DMS 273 (cell line): Measurements from ENCODE around the gene PIGA.
"Not testable (repeated sequence)": the region's sequence is repeated elsewhere in the genome, so short reads cannot be mapped to it uniquely, and the experiment has no call there.

ENCODE experiments used
- DNase-seq: peaks from one replicate; lab custom pipeline; 2025; ENCODE audit not compliant: unreplicated experiment; lab: John Stamatoyannopoulos, UW

PIGA gene

GRCh38 chrX:15322072-15322471, 13.3 kb downstream of the PIGA start:
- no peak for DNase-seq

GRCh38 chrX:15321447-15321846, 13.9 kb downstream of the PIGA start:
- DNase-seq, result no peak

- no peak for DNase-seq
Measured at GRCh38 chrX:15320297-15320696, 15.0 kb downstream of the PIGA start.

GRCh38 chrX:15319075-15319474, 16.2 kb downstream of the PIGA start:
- no peak for DNase-seq

- no peak for DNase-seq
Measured at GRCh38 chrX:15315509-15315908, 19.8 kb downstream of the PIGA start, which contains the start of gene ASB11. ASB11 (minus strand) TSS chrX:15315640; CDS start chrX:15315605, 35 bp downstream.

GRCh38 chrX:15314472-15314871, 20.9 kb downstream of the PIGA start:
- no peak for DNase-seq

GRCh38 chrX:15311119-15311518, 24.2 kb downstream of the PIGA start:
- no peak for DNase-seq

GRCh38 chrX:15310117-15310516, 25.2 kb downstream of the PIGA start:
- DNase-seq, result peak; percentile 52

- DNase-seq, result not testable (repeated sequence)
Measured at GRCh38 chrX:15305899-15306298, 29.4 kb downstream of the PIGA start.

- DNase-seq, result no peak
Measured at GRCh38 chrX:15301924-15302323, 33.4 kb downstream of the PIGA start.

- peak; percentile 42 for DNase-seq
Measured at GRCh38 chrX:15299941-15300851, 35.1 kb downstream of the PIGA start.

- no peak for DNase-seq
Measured at GRCh38 chrX:15298780-15299179, 36.5 kb downstream of the PIGA start.

- no peak for DNase-seq
Measured at GRCh38 chrX:15298201-15298600, 37.1 kb downstream of the PIGA start.

- peak; percentile 24 for DNase-seq
Measured at GRCh38 chrX:15293451-15293850, 41.9 kb downstream of the PIGA start.

- no peak for DNase-seq
Measured at GRCh38 chrX:15292861-15293260, 42.5 kb downstream of the PIGA start.

- DNase-seq, result no peak
Measured at GRCh38 chrX:15277604-15278003, 57.7 kb downstream of the PIGA start.

GRCh38 chrX:15274946-15275345, 60.4 kb downstream of the PIGA start:
- DNase-seq, result no peak

- not testable (repeated sequence) for DNase-seq
Measured at GRCh38 chrX:15273275-15273674, 62.0 kb downstream of the PIGA start.

- no peak for DNase-seq
Measured at GRCh38 chrX:15271757-15272156, 63.6 kb downstream of the PIGA start.

GRCh38 chrX:15269618-15270521, 65.5 kb downstream of the PIGA start, which contains the start of gene ASB9:
ASB9 (minus strand) TSS chrX:15270083; CDS start chrX:15269874, 209 bp downstream.
- peak; percentile 81 for DNase-seq
